Hepatocyte (in vitro differentiated cells): ENCODE results near the gene NAV2. TPM values are rescaled to one million over a fixed set of nuclear protein-coding genes. Genes with fewer than 3 reads are reported as not detected.
A peak's percentile ranks its signal among the peaks of the same experiment; 100 is the strongest.

ENCODE experiments used
- DNase-seq: peaks from one replicate; pipeline ENCODE4 v3.0.0-alpha.2; 2016; ENCODE audit warnings: low spot score
- H2AFZ ChIP-seq: fragments of 200-600 bp; sonication (generic); 2 replicates; pipeline ENCODE4 v1.6.0; 2016; ENCODE audit warnings: antibody characterized with exemption, mild to moderate bottlenecking
- H3K27ac ChIP-seq: fragments of 200-600 bp; sonication (generic); 2 replicates; pipeline ENCODE4 v1.5.1; 2016; ENCODE audit warnings: mild to moderate bottlenecking
- H3K27me3 ChIP-seq: fragments of 200-600 bp; sonication (generic); 2 replicates; pipeline ENCODE4 v1.6.1; 2016
- H3K36me3 ChIP-seq: fragments of 200-600 bp; sonication (generic); replicated peaks from 2 replicates; pipeline ENCODE4 v1.5.1; 2016; ENCODE audit warnings: low read depth; ENCODE audit not compliant: insufficient read depth
- H3K4me1 ChIP-seq: fragments of 200-600 bp; sonication (generic); 2 replicates; pipeline ENCODE4 v1.5.1; 2016; ENCODE audit warnings: mild to moderate bottlenecking, moderate library complexity; ENCODE audit not compliant: insufficient read depth
- H3K4me2 ChIP-seq: fragments of 200-600 bp; sonication (generic); 2 replicates; pipeline ENCODE4 v1.6.0; 2016
- H3K4me3 ChIP-seq: fragments of 200-600 bp; sonication (generic); 2 replicates; pipeline ENCODE4 v1.5.1; 2016; ENCODE audit warnings: mild to moderate bottlenecking
- H3K79me2 ChIP-seq: fragments of 200-600 bp; sonication (generic); 2 replicates; pipeline ENCODE4 v1.6.0; 2017; ENCODE audit warnings: mild to moderate bottlenecking
- H3K9me2 ChIP-seq: fragments of 200-600 bp; sonication (generic); replicated peaks from 2 replicates; pipeline ENCODE4 v1.6.0; 2017; ENCODE audit warnings: mild to moderate bottlenecking; ENCODE audit not compliant: insufficient read depth
- H3K9me3 ChIP-seq: fragments of 200-600 bp; sonication (generic); 2 replicates; pipeline ENCODE4 v1.5.1; 2016; ENCODE audit warnings: low read depth, mild to moderate bottlenecking
- H4K20me1 ChIP-seq: fragments of 200-600 bp; sonication (generic); 2 replicates; pipeline ENCODE4 v1.6.0; 2016; ENCODE audit warnings: mild to moderate bottlenecking; ENCODE audit not compliant: insufficient read depth, poor library complexity, severe bottlenecking
- EZH2 ChIP-seq: fragments of 200-600 bp; sonication (generic); IDR thresholded peaks from 2 replicates; pipeline ENCODE4 v1.6.1; 2016; ENCODE audit warnings: antibody characterized with exemption, mild to moderate bottlenecking, borderline replicate concordance
- EZH2phosphoT487 ChIP-seq: fragments of 200-600 bp; sonication (generic); IDR thresholded peaks from one replicate; pipeline ENCODE4 v1.6.1; 2018; ENCODE audit warnings: antibody characterized with exemption, mild to moderate bottlenecking, low read depth, moderate library complexity; ENCODE audit not compliant: unreplicated experiment, severe bottlenecking
- WGBS: methylation state at CpG from one replicate; pipeline ENCODE4 v1.1.6; 2016; ENCODE audit warnings: low lambda C conversion rate; ENCODE audit errors: missing lambda C conversion rate; 5-methylcytosine and 5-hydroxymethylcytosine counted together
- polyA plus RNA-seq: library from polyadenylated mRNA; unstranded; fragments of >200 nt; fragmentation: Nextera tagmentation; extraction: Ambion mirVana; gene quantifications from 2 replicates; pipeline ENCODE4 v1.2.1, GENCODE V29; 2016
- total RNA-seq: library from RNA; depleted of rRNA; stranded (reverse); fragments of >200 nt; gene quantifications from 2 replicates; pipeline ENCODE4 v1.2.3, GENCODE V29; 2014
- TF ChIP-seq, protein P1 (sequence below): fragments of 200-600 bp; sonication (generic); IDR thresholded peaks from 2 replicates; pipeline ENCODE4 v1.5.1; 2016; ENCODE audit warnings: antibody characterized with exemption, mild to moderate bottlenecking; ENCODE audit not compliant: poor library complexity

NAV2 gene
- total and polyA plus RNA-seq, 2 experiments from 2014 or later, result 23.7 to 30.8 TPM

DNA sequence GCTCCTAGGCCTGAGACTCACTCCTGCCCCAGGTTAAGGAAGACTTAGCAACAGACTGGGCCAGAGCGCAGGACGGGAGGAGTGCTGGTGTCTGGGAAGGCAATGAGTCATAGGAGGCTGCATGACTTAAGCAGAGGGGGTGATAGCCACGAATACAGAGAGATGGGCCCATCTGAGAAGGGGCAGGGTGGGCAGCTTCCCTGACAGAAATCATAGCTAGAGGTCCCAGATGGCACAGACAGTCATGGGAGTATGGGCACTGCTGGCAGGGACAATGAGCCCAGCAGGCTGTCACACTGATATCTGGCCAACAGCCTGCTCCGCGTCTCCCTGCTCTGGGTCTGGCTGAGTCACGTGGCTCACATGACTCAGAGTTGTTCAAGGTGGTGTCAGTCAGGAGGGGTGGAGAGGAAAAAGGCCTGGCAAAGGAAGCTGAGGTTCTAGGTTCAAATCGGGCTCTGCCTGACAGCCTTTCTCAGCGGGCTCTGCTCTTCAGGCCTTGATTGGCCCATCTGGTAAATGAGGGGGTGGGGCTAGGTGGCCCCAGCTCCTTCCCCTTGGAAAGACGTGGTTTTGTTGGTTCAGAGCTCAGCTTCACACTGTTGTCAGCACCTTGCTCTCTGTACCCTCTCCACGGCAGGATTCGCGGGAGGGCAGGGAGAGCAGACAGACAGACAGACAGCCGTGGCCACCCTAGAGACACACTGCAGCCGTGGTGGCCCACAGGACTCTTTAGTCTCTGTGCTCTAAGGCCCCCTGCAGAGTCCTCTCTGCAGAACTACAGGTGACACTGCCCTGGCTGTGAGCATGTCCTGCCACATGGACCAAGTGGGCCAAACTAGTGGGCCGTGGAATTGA, 399.9 kb downstream of the NAV2 start:
- H3K9me3 ChIP-seq, result no peaks in the 10 kb centered on the region
- peaks cover 13% of the 10 kb centered on the region for H3K4me1 ChIP-seq
- H3K4me2 ChIP-seq, result peak overlapping the region; percentile 55
- H3K4me3 ChIP-seq, result no peak overlapping the region
- TF ChIP-seq, protein P1, sequence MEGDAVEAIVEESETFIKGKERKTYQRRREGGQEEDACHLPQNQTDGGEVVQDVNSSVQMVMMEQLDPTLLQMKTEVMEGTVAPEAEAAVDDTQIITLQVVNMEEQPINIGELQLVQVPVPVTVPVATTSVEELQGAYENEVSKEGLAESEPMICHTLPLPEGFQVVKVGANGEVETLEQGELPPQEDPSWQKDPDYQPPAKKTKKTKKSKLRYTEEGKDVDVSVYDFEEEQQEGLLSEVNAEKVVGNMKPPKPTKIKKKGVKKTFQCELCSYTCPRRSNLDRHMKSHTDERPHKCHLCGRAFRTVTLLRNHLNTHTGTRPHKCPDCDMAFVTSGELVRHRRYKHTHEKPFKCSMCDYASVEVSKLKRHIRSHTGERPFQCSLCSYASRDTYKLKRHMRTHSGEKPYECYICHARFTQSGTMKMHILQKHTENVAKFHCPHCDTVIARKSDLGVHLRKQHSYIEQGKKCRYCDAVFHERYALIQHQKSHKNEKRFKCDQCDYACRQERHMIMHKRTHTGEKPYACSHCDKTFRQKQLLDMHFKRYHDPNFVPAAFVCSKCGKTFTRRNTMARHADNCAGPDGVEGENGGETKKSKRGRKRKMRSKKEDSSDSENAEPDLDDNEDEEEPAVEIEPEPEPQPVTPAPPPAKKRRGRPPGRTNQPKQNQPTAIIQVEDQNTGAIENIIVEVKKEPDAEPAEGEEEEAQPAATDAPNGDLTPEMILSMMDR, result no peak
- TF ChIP-seq EZH2 (no peak), EZH2phosphoT487 (no peak)
- H4K20me1 ChIP-seq, result no peaks in the 10 kb centered on the region
- H2AFZ ChIP-seq, result no peak overlapping the region
- 71% methylated on average over 15 of the region's 15 CpGs for WGBS
- peak overlapping the region; percentile 90 for H3K27ac ChIP-seq
- DNase-seq, result peak; percentile 87
- no peaks in the 10 kb centered on the region for H3K36me3 ChIP-seq
- no peaks in the 10 kb centered on the region for H3K27me3 ChIP-seq
- H3K79me2 ChIP-seq, result no peaks in the 10 kb centered on the region
- no peaks in the 10 kb centered on the region for H3K9me2 ChIP-seq

DNA sequence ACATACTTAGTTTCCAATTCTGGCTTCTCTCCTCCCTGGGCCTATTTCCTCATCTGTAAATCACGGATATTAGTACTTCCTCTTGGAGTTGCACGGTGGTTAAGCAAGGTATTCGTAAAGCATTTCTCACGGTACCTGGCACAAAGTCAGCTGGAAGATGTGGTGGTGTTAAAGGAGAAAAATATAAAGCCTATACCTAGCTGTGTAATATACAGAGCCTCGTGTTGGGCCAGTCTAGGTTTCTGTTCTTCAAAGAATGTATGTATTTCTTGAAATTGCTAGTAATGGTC, 400.5 kb downstream of the NAV2 start:
- H3K36me3 ChIP-seq, result no peaks in the 10 kb centered on the region
- DNase-seq, result no peak
- H3K4me2 ChIP-seq, result no peak overlapping the region
- no peaks in the 10 kb centered on the region for H4K20me1 ChIP-seq
- peaks cover 13% of the 10 kb centered on the region for H3K4me1 ChIP-seq
- H3K4me3 ChIP-seq, result no peak overlapping the region
- TF ChIP-seq, protein P1, result no peak
- peak overlapping the region; percentile 90 for H3K27ac ChIP-seq
- H3K9me2 ChIP-seq, result no peaks in the 10 kb centered on the region
- H3K27me3 ChIP-seq, result no peaks in the 10 kb centered on the region
- H3K9me3 ChIP-seq, result no peaks in the 10 kb centered on the region
- 83% methylated on average over 5 of the region's 5 CpGs for WGBS
- H3K79me2 ChIP-seq, result no peaks in the 10 kb centered on the region
- H2AFZ ChIP-seq, result no peak overlapping the region

DNA sequence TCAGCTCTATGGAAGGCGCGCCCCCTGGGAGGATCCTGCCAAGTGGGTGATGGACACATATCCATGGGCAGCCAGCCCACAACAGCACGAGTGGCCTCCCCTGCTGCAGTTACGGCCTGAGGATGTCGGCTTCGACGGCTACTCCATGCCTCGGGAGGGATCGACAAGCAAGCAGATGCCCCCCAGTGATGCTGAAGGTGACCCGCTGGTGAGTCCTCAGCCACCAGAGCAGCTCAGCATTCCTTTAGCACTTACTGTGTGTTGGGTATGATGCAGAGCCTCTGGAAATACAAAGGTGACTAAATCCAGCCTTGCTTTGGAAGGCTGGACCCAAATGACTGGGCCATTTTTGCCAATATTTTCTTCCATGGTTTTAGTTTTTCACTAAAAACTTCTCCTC, 402.0 kb downstream of the NAV2 start:
- H3K36me3 ChIP-seq, result no peaks in the 10 kb centered on the region
- H3K9me2 ChIP-seq, result no peaks in the 10 kb centered on the region
- H3K4me3 ChIP-seq, result no peak overlapping the region
- no peak overlapping the region for H2AFZ ChIP-seq
- no peaks in the 10 kb centered on the region for H4K20me1 ChIP-seq
- no peaks in the 10 kb centered on the region for H3K27me3 ChIP-seq
- H3K4me1 ChIP-seq, result peaks cover 13% of the 10 kb centered on the region
- 96% methylated on average over 10 of the region's 10 CpGs for WGBS
- TF ChIP-seq EZH2 (no peak), EZH2phosphoT487 (no peak)
- TF ChIP-seq, protein P1, result no peak
- no peak overlapping the region for H3K27ac ChIP-seq
- H3K9me3 ChIP-seq, result no peaks in the 10 kb centered on the region
- DNase-seq, result no peak
- no peak overlapping the region for H3K4me2 ChIP-seq
- H3K79me2 ChIP-seq, result no peaks in the 10 kb centered on the region
